SHP77 (cell line): ENCODE data around the gene CDKN2B-AS1.

Experiments
- DNase-seq, 2 experiments: peaks; one replicate each; lab custom pipeline; 2025; lab: John Stamatoyannopoulos, UW

The CDKN2B-AS1 gene

GRCh38 chr9:22084336-22085035, 89.9 kb downstream of the CDKN2B-AS1 start:
- DNase-seq, result no peak

GRCh38 chr9:22088053-22088716, 93.6 kb downstream of the CDKN2B-AS1 start:
- DNase-seq, result no peak

- no peak for DNase-seq
Observed at GRCh38 chr9:22088717-22089061, 94.1 kb downstream of the CDKN2B-AS1 start.

- DNase-seq, result no peak
Observed at GRCh38 chr9:22097707-22098106, 103.1 kb downstream of the CDKN2B-AS1 start.

GRCh38 chr9:22098643-22099332, 104.2 kb downstream of the CDKN2B-AS1 start:
- DNase-seq, result no peak

- no peak for DNase-seq
Observed at GRCh38 chr9:22100626-22101025, 106.0 kb downstream of the CDKN2B-AS1 start.

GRCh38 chr9:22102146-22103053, 107.8 kb downstream of the CDKN2B-AS1 start:
- DNase-seq, result no peak

GRCh38 chr9:22103685-22104575, 109.3 kb downstream of the CDKN2B-AS1 start:
- DNase-seq, result no peak

- no peak for DNase-seq
Observed at GRCh38 chr9:22105005-22105722, 110.6 kb downstream of the CDKN2B-AS1 start.

- DNase-seq, result no peak
Observed at GRCh38 chr9:22107202-22108045, 112.8 kb downstream of the CDKN2B-AS1 start.

GRCh38 chr9:22108581-22109370, 114.2 kb downstream of the CDKN2B-AS1 start:
- DNase-seq, result no peak

GRCh38 chr9:22111176-22111953, 116.8 kb downstream of the CDKN2B-AS1 start:
- no peak for DNase-seq

- DNase-seq, result no peak
Observed at GRCh38 chr9:22111954-22112247, 117.3 kb downstream of the CDKN2B-AS1 start.

- no peak for DNase-seq
Observed at GRCh38 chr9:22112870-22113821, 118.6 kb downstream of the CDKN2B-AS1 start.

GRCh38 chr9:22114956-22115355, 120.4 kb downstream of the CDKN2B-AS1 start:
- no peak for DNase-seq

- DNase-seq, result no peak
Observed at GRCh38 chr9:22116758-22117157, 122.2 kb downstream of the CDKN2B-AS1 start.
